Thymus (tissue), 11 donors: ENCODE data around the gene SAE1. TPM values are rescaled to one million over a fixed set of nuclear protein-coding genes. Genes with fewer than 3 reads are reported as not detected.
A peak's percentile ranks its signal among the peaks of the same experiment; 100 is the strongest.

ENCODE experiments used
- DNase-seq, 9 donors: peaks; one replicate each; pipeline ENCODE4 v3.0.0-alpha.2; 2013; ENCODE audit warnings: low spot score in 9 of 9, low read depth in 6 of 9, missing footprints in 1 of 9
- H3K27ac ChIP-seq, 2 donors: one replicate each; pipeline ENCODE4 v1.5.1; 2013; ENCODE audit warnings: control low read depth in 1 of 2, low read depth in 1 of 2, low read length in 1 of 2, mild to moderate bottlenecking in 1 of 2, moderate library complexity in 1 of 2
- H3K27me3 ChIP-seq, 2 donors: one replicate each; pipeline ENCODE4 v1.5.1; 2013; ENCODE audit warnings: low read length in 1 of 2; ENCODE audit not compliant: control insufficient read depth in 2 of 2, insufficient read depth in 1 of 2
- H3K36me3 ChIP-seq, 2 donors: one replicate each; pipeline ENCODE4 v1.5.1; 2013; ENCODE audit warnings: low read length in 1 of 2, mild to moderate bottlenecking in 1 of 2, moderate library complexity in 1 of 2; ENCODE audit not compliant: control insufficient read depth in 2 of 2, insufficient read depth in 2 of 2
- H3K4me1 ChIP-seq, 2 donors: one replicate each; pipeline ENCODE4 v1.5.1; 2013; ENCODE audit warnings: low read length in 2 of 2; ENCODE audit not compliant: control insufficient read depth in 2 of 2, insufficient read depth in 2 of 2
- H3K4me3 ChIP-seq, 2 donors: one replicate each; pipeline ENCODE4 v1.5.1; 2013; ENCODE audit warnings: low read length in 2 of 2, control low read depth in 1 of 2, mild to moderate bottlenecking in 1 of 2
- H3K9me3 ChIP-seq, 2 donors: one replicate each; pipeline ENCODE4 v1.5.1; 2013; ENCODE audit warnings: low read length in 1 of 2, mild to moderate bottlenecking in 1 of 2; ENCODE audit not compliant: control insufficient read depth in 2 of 2, insufficient read depth in 1 of 2
- WGBS: extraction: QIAGEN DNeasy Blood & Tissue Kit; methylation state at CpG from one replicate; pipeline ENCODE4 v1.1.7; 2013; 5-methylcytosine and 5-hydroxymethylcytosine counted together
- polyA plus RNA-seq: library from polyadenylated mRNA; stranded (reverse); fragments of 200-250 nt; gene quantifications from one replicate; pipeline ENCODE4 v1.2.3, GENCODE V29; 2013
- total RNA-seq: library from RNA; stranded (reverse); fragments of 120-200 nt; gene quantifications from one replicate; pipeline ENCODE4 v1.2.4, GENCODE V29; 2013
- donor health status: healthy.

The SAE1 gene
- total and polyA plus RNA-seq, 2 donors = 40.5 to 93.3 TPM

DNA sequence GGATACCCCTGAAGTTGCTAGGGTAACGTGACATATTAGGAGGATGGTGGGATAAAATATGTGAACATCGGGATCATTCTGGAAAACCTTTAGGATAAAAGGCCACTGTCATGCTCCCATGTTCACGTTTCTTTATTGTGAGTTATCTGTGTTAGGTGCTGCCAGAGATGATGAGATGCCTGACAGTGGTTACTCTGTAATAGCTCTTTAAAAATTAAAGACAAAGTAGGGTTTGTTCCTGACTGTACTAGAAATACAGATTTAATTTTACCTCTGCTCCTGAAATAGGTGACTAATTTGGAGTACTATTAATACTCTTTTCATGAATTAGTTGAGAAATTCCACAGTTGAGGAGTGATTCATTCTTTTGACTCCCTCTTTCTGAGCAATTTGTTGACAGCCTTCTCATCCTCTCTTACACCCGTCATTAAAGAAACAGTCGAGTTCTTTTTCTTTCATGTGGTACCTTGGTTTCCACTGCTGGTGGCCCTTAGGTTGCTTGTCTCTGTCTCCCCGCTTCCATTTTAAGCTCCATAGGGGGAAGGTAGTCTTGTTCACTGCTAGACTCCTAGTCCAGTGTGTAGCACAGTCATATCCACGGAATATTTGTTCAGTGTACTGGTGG is 28.4 kb downstream of the SAE1 start:
- Histone ChIP-seq H3K36me3 (peaks cover 15 to 65% of the 10 kb centered on the region in 2 donors), H3K4me1 (peaks cover 34 to 41% of the 10 kb centered on the region in 2 donors), H3K9me3 (peaks cover 0 to 3% of the 10 kb centered on the region in 2 donors), H3K27ac (peak overlapping the region; percentile 68 to 79), H3K27me3 (no peaks in the 10 kb centered on the region), H3K4me3 (no peak overlapping the region)
- peak in 2 of 9 donors; percentile 41 to 75 for DNase-seq
- 57% methylated on average over 7 of the region's 7 CpGs for WGBS

DNA sequence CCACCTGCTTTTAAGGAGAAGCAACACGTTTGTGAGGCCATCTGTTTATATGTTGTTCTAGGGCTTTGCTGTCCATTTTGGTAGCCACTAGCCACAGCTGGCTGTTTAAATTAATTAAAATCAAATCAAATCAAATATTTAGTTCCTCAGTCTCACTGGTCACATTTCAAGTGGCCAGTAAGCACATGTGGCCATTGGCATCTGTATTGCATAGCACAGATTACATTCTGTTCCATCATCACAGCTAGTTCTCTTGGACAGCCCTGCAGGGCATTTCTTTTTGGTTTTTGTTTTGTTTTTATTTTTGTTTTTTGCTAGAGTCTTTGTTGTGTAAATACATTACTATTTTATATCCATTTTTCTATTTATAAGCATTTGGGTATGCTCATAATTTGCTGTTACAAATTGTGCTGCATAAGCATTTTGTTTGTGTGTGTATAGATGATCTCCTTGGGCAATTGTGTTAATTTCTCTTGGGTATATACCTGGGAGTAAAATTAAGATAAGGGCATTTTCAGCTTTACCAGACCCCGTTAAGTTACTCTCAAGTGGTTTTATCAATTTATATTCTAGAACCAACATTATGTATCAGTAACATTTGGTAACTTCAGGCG is 31.3 kb downstream of the SAE1 start:
- no peak overlapping the region for H3K4me3 ChIP-seq
- H3K9me3 ChIP-seq = no peaks in the 10 kb centered on the region
- DNase-seq = no peak
- H3K4me1 ChIP-seq = peaks cover 24 to 28% of the 10 kb centered on the region in 2 donors
- H3K36me3 ChIP-seq = peaks cover 5 to 50% of the 10 kb centered on the region in 2 donors
- no peak overlapping the region for H3K27ac ChIP-seq
- no peaks in the 10 kb centered on the region for H3K27me3 ChIP-seq
- WGBS = 96% methylated on average over 3 of the region's 3 CpGs

DNA sequence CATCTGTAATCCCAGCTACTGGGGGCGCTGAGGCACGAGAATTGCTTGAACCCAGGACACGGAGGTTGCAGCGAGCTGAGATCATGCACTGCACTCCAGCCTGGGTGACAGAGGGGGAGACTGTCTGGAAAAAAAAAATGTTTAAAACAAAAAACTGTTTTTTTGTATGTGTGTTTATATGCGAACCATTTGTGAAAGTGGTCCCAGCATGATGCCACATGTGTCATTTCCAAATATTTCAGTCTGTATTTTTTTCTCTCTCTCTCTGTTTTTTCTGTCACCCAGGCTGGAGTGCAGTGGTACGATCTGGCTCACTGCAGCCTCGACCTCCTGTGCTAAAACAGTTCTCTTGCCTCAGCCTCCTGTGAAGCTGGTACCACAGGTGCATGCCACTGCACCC is 37.4 kb downstream of the SAE1 start:
- Histone ChIP-seq H3K36me3 (peaks cover 47 to 49% of the 10 kb centered on the region in 2 donors), H3K4me1 (no peaks in the 10 kb centered on the region), H3K4me3 (no peak overlapping the region), H3K9me3 (no peaks in the 10 kb centered on the region), H3K27ac (no peak overlapping the region), H3K27me3 (no peaks in the 10 kb centered on the region)
- 97% methylated on average over 7 of the region's 7 CpGs for WGBS
- no peak for DNase-seq

DNA sequence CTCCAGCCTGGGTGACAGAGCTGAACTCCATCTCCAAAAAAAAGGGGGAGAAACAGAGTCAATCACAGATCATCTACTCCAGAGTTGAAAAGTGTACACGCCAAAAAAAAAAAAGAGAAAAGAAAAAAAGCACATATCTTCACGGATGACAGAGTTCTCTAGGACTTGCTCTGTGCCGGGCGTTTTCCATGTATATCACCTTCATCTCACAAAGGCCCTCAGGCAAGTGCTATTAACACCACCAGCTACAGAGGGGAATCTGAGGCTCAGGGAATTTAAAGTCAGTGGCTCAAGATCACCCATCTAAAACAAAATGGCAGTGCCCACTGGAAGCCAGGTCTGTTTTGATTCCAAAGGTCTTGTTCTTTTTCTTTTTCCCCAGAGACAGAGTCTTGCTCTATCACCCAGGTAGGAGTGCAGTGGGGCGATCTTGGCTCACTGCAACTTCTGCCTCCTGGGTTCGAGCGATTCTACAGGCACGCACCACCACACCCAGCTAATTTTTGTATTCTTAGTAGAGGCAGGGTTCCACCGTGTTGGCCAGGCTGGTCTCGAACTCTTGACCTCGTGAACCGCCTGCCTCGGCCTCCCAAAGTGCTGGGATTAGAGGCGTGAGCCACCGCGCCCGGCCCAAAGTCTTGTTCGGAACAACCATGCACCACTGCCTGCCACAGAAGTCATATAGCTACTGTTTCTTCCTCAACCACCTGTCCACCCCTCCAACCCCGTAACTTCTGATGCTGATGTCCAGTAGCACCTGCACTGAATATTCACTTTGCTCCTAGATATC is 42.2 kb downstream of the SAE1 start:
- Histone ChIP-seq H3K27ac (no peak overlapping the region), H3K4me1 (peaks cover 14 to 15% of the 10 kb centered on the region in 2 donors), H3K9me3 (no peaks in the 10 kb centered on the region), H3K4me3 (no peak overlapping the region), H3K36me3 (peaks cover 48 to 62% of the 10 kb centered on the region in 2 donors), H3K27me3 (no peaks in the 10 kb centered on the region)
- DNase-seq = no peak
- WGBS = 97% methylated on average over 19 of the region's 19 CpGs

DNA sequence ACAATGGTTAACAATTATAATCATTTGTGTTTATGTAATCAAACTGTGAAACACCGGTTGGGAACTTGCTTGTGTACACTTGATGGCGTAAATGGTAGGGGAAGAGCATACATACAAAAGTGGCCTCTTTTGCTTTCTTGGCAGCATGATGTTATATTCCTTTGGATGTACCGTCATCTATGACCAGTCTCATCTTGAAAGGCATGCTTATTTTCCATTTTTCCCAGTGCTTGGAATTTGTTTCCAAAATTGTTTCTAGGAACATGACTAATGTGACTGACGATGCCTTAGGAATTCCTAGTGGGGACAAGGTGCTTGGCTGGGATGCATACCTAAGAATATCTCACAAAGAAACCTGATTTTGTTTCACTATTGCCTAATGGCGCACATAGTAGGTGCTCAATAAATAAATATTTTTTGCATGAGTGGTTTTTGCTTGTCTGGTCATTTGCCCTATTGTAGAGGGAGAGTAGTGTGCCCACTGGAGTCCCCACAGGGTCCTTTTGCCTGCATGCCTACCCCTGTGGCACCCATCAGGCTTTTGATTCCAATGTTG is 45.5 kb downstream of the SAE1 start:
- Histone ChIP-seq H3K9me3 (no peaks in the 10 kb centered on the region), H3K27ac (peak overlapping the region; percentile 63 to 90), H3K36me3 (peaks cover 20 to 57% of the 10 kb centered on the region in 2 donors), H3K27me3 (no peaks in the 10 kb centered on the region), H3K4me1 (peaks cover 15 to 16% of the 10 kb centered on the region in 2 donors), H3K4me3 (no peak overlapping the region)
- no peak for DNase-seq
- WGBS = 95% methylated on average over 5 of the region's 5 CpGs

DNA sequence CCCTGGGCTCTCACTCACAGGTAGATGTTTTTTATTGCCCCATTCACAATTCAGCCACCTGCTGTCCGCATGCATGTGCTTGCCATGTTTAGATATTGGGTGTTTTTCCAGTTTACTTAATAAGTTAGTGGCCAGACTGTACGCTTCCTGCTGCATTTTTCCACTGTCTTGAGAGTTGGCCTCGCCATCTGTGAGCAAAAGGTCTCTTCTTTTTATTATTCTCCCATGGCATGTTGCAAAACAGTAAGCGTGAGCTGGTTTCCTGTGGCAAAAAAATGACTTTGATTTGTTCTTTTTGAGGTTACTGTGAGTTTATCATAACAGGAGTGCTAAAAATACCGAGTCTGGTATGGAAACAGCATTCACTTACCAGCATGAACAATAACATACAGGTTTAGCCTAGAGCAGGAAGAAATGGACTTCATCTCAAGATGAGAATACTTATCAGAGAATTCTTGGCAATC is 46.0 kb downstream of the SAE1 start:
- no peak overlapping the region for H3K4me3 ChIP-seq
- H3K9me3 ChIP-seq = no peaks in the 10 kb centered on the region
- H3K4me1 ChIP-seq = peaks cover 15 to 16% of the 10 kb centered on the region in 2 donors
- H3K36me3 ChIP-seq = peaks cover 18 to 54% of the 10 kb centered on the region in 2 donors
- H3K27ac ChIP-seq = peak overlapping the region; percentile 63 to 90
- no peaks in the 10 kb centered on the region for H3K27me3 ChIP-seq
- 22% methylated on average over 5 of the region's 5 CpGs for WGBS
- DNase-seq = peak in 4 of 9 donors; percentile 46 to 83 (median 54)

DNA sequence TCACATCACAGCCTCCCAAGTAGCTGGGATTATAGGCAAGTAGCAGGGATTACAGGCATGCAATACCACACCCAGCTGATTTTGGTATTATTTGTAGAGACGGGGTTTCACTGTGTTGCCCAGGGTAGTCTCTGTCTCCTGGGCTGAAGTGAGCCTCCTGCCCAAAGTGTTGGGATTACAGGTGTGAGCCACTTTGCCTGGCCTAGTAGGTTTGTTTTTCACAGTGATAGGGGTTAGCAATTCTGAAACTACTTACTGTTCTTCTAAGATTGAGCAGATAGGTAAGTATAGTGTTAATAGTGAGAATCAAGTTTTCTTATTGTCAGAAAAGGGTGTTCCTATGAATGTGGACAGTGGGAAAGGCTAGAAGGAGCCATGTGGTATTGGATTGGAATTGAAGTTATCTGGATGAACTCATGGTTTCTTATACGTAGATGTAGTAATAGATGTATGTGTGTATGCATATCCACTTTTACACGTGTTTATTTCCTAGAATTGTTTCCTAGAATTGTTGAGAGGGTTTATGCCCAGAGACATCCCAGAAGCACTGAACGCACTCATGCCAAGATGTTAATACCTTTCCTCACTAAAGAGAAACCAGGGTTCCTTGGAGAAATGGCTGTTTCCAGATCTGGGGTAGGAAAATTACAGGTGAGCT is 49.1 kb downstream of the SAE1 start:
- no peak overlapping the region for H3K4me3 ChIP-seq
- H3K27ac ChIP-seq = no peak overlapping the region
- H3K4me1 ChIP-seq = peaks cover 20 to 28% of the 10 kb centered on the region in 2 donors
- H3K27me3 ChIP-seq = no peaks in the 10 kb centered on the region
- H3K9me3 ChIP-seq = no peaks in the 10 kb centered on the region
- DNase-seq = no peak
- peaks cover 19 to 56% of the 10 kb centered on the region in 2 donors for H3K36me3 ChIP-seq
- WGBS = 95% methylated on average over 4 of the region's 4 CpGs

DNA sequence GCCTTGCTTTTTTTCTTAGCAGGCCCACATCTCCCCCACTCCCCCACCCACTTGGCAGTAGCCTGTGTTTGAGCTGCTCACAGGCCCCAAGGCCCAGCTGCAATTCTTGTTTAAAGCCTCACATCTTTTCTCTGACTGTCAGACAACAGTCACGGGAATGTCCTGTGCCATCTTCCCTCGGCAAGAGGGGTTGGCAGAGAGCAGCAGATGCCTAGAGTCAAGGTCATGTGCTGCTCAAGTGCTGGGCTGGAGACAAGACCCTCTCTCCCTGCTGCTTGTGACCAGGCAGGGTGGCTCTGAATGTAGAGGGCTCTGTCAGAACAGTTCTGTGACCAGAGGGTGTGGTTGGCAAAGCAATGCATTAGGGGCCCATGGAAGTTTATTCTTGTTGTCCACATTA is 53.0 kb downstream of the SAE1 start:
- Histone ChIP-seq H3K4me3 (no peak overlapping the region), H3K27me3 (no peaks in the 10 kb centered on the region), H3K36me3 (peaks cover 28 to 54% of the 10 kb centered on the region in 2 donors), H3K4me1 (peaks cover 30 to 46% of the 10 kb centered on the region in 2 donors), H3K27ac (peak overlapping the region in 1 of 2 donors; percentile 31), H3K9me3 (no peaks in the 10 kb centered on the region)
- DNase-seq = no peak
- 93% methylated on average over 2 of the region's 2 CpGs for WGBS
